K562 (cell line): Measurements from ENCODE around the gene PTGER2. TPM values are rescaled to one million over a fixed set of nuclear protein-coding genes. Genes with fewer than 3 reads are reported as not detected.

ENCODE experiments used
- ATAC-seq: fragments of 200-7000 bp; cut with Tn5 transposase; 3 replicates; pipeline ENCODE4 v1.9.1; 2020; ENCODE audit warnings: moderate library complexity
- BruUV-seq: library from RNA; stranded (reverse); fragments of 400-500 nt; replicated peaks from 2 replicates; lab custom pipeline; 2021; lab: Mats Ljungman, UMichigan
- CTCF ChIA-PET: fragments of 300-600 bp; formaldehyde crosslinking; extraction: SDS; loops from one replicate; lab custom pipeline; 2021; ENCODE audit warnings: low intra/inter-chr PET ratio; lab: Yijun Ruan, JAX
- POLR2A ChIA-PET: fragments of 300-600, 350-650 bp; sonication (Branson Sonifier 250); formaldehyde crosslinking; extraction: SDS; loops from one replicate; lab custom pipeline; 2021; ENCODE audit warnings: antibody characterized with exemption, inconsistent platforms; lab: Yijun Ruan, JAX
- DNase-seq, 4 experiments: peaks; one replicate each; pipeline versions ENCODE4 v3.0.0 to v3.0.0-alpha.2; 2011 to 2018; ENCODE audit warnings: low spot score in 3 of 4, mixed read lengths in 3 of 4; ENCODE audit errors: extremely low read depth in 1 of 4
- FAIRE-seq: peaks from 2 replicates; lab custom pipeline; 2011; peaks lifted over from hg19 to GRCh38; lab: Jason Lieb, UNC
- H2AFZ ChIP-seq: 2 replicates; pipeline ENCODE4 v1.6.0; 2011; ENCODE audit warnings: low read depth, low read length, control low read depth, inconsistent platforms
- H3K27ac ChIP-seq: fragments of 200-600 bp; 3 replicates; pipeline ENCODE4 v1.8.0; 2011; ENCODE audit warnings: low read depth, mild to moderate bottlenecking, control low read depth, inconsistent platforms, low read length, moderate library complexity, mixed read lengths; ENCODE audit errors: extremely low read depth
- H3K27me3 ChIP-seq, 2 experiments: fragments of 300-600 bp in 1 of 2; 2 replicates in 1 of 2; 3 replicates in 1 of 2; pipeline versions ENCODE4 v1.6.0 to v1.8.0; 2011; ENCODE audit warnings: inconsistent platforms in 2 of 2, low read length in 2 of 2, mild to moderate bottlenecking in 1 of 2, mixed read lengths in 1 of 2, moderate library complexity in 1 of 2; ENCODE audit not compliant: control insufficient read depth in 2 of 2, insufficient read depth in 2 of 2
- H3K36me3 ChIP-seq: fragments of 300-600 bp; 3 replicates; pipeline ENCODE4 v1.8.0; 2011; ENCODE audit warnings: mild to moderate bottlenecking, low read length, inconsistent platforms; ENCODE audit not compliant: control insufficient read depth, insufficient read depth
- H3K4me1 ChIP-seq, 2 experiments: fragments of 200-600 bp in 1 of 2; replicated peaks in 1 of 2; 2 replicates in 1 of 2; 3 replicates in 1 of 2; pipeline versions ENCODE4 v1.5.1 to v1.8.0; 2011; ENCODE audit warnings: inconsistent platforms in 2 of 2, low read length in 2 of 2, mild to moderate bottlenecking in 1 of 2, mixed read lengths in 1 of 2, moderate library complexity in 1 of 2; ENCODE audit not compliant: control insufficient read depth in 2 of 2, insufficient read depth in 2 of 2
- H3K4me2 ChIP-seq: 2 replicates; pipeline ENCODE4 v1.6.1; 2011; ENCODE audit warnings: low read length, control low read depth, inconsistent platforms, mixed read lengths; ENCODE audit not compliant: insufficient read depth
- H3K4me3 ChIP-seq: fragments of 200-600 bp; sonication (generic), shearing (Covaris generic); 2 replicates; pipeline ENCODE4 v1.5.1; 2016; ENCODE audit warnings: control low read depth, inconsistent platforms
- H3K79me2 ChIP-seq: fragments of 200-600 bp; 3 replicates; pipeline ENCODE4 v1.8.0; 2011; ENCODE audit warnings: low read length, inconsistent platforms; ENCODE audit not compliant: control insufficient read depth, insufficient read depth
- H3K9ac ChIP-seq, 2 experiments: 2 replicates each; pipeline versions ENCODE4 v1.6.0 to v1.6.1; 2011; ENCODE audit warnings: low read depth in 2 of 2, low read length in 2 of 2, control low read depth in 1 of 2, inconsistent platforms in 1 of 2, mild to moderate bottlenecking in 1 of 2, mixed read lengths in 1 of 2; ENCODE audit not compliant: insufficient read depth in 1 of 2
- H3K9me1 ChIP-seq: one replicate; pipeline ENCODE4 v1.6.0; 2011; ENCODE audit warnings: inconsistent platforms, mild to moderate bottlenecking, low read length, moderate library complexity; ENCODE audit not compliant: control insufficient read depth, insufficient read depth
- H3K9me3 ChIP-seq: replicated peaks from 2 replicates; pipeline ENCODE4 v1.5.1; 2011; ENCODE audit warnings: low read depth, low read length, inconsistent platforms; ENCODE audit not compliant: control insufficient read depth, insufficient read depth
- H4K20me1 ChIP-seq: replicated peaks from 2 replicates; pipeline ENCODE4 v1.6.1; 2011; ENCODE audit warnings: low read length, inconsistent platforms, mixed read lengths; ENCODE audit not compliant: control insufficient read depth, insufficient read depth
- BRD9 ChIP-seq: fragments of 450-650 bp; IDR thresholded peaks from 2 replicates; pipeline ENCODE4 v1.6.1; 2018; ENCODE audit warnings: low read depth; ENCODE audit not compliant: partially characterized antibody
- GABPB2 ChIP-seq: fragments of 250-450 bp; sonication (Bioruptor Pico); conservative IDR thresholded peaks from 2 replicates; pipeline ENCODE4 v1.5.1; 2021; ENCODE audit warnings: mild to moderate bottlenecking
- HNRNPK ChIP-seq: fragments of 200-400 bp; formaldehyde crosslinking; IDR thresholded peaks from one replicate; pipeline ENCODE4 v1.6.1; 2018; ENCODE audit warnings: mild to moderate bottlenecking, low read depth, low read length; ENCODE audit not compliant: poor library complexity, severe bottlenecking
- ILK ChIP-seq: fragments of 450-650 bp; IDR thresholded peaks from 2 replicates; pipeline ENCODE4 v1.6.1; 2016; ENCODE audit warnings: missing genetic modification characterization, low read depth, mild to moderate bottlenecking, missing compliant biosample characterization, moderate library complexity, borderline replicate concordance
- KAT8 ChIP-seq: fragments of 450-650 bp; IDR thresholded peaks from 2 replicates; pipeline ENCODE4 v1.6.1; 2016; ENCODE audit warnings: low read depth, mild to moderate bottlenecking
- MEF2A ChIP-seq: IDR thresholded peaks from 2 replicates; pipeline ENCODE4 v1.6.1; 2011; ENCODE audit warnings: low read depth, mild to moderate bottlenecking, low read length, moderate library complexity; ENCODE audit not compliant: control insufficient read depth
- NR2C1 ChIP-seq, 2 experiments: fragments of 450-650 bp; IDR thresholded peaks; 2 replicates each; pipeline ENCODE4 v1.6.1; 2017; ENCODE audit warnings: mild to moderate bottlenecking in 2 of 2, antibody characterized with exemption in 1 of 2, inconsistent platforms in 1 of 2, missing compliant biosample characterization in 1 of 2, missing genetic modification characterization in 1 of 2
- PML ChIP-seq: IDR thresholded peaks from 2 replicates; pipeline ENCODE4 v1.6.1; 2012; ENCODE audit warnings: low read length, inconsistent platforms
- THRAP3 ChIP-seq: fragments of 450-650 bp; IDR thresholded peaks from 2 replicates; pipeline ENCODE4 v1.6.1; 2016; ENCODE audit warnings: mild to moderate bottlenecking, inconsistent platforms, borderline replicate concordance
- ZBTB12 ChIP-seq: fragments of 250-450 bp; sonication (Bioruptor Pico); IDR thresholded peaks from 2 replicates; pipeline ENCODE4 v1.4.0; 2020
- ZBTB17 ChIP-seq: fragments of 450-650 bp; formaldehyde crosslinking; IDR thresholded peaks from 2 replicates; pipeline ENCODE4 v1.4.0; 2020; ENCODE audit warnings: mild to moderate bottlenecking
- ZBTB43 ChIP-seq: sonication (generic); formaldehyde crosslinking; IDR thresholded peaks from 2 replicates; pipeline ENCODE4 v1.8.0; 2023; ENCODE audit warnings: mild to moderate bottlenecking, missing genetic modification reagents
- ZNF140 ChIP-seq: fragments of 250-450 bp; sonication (Bioruptor Pico); IDR thresholded peaks from 2 replicates; pipeline ENCODE4 v1.8.0; 2021; ENCODE audit warnings: moderate library complexity, mild to moderate bottlenecking, inconsistent platforms
- WGBS: fragments of 100-300 bp; shearing (Covaris generic); methylation state at CpG from one replicate; pipeline ENCODE4 v1.1.6; 2016; ENCODE audit warnings: low coverage, mixed read lengths; ENCODE audit not compliant: insufficient coverage; ENCODE audit errors: missing lambda C conversion rate; 5-methylcytosine and 5-hydroxymethylcytosine counted together
- in situ Hi-C: fragments of 300-500 bp; cut with MboI; formaldehyde crosslinking; loops from 4 replicates; pipeline ENCODE4 v1.15.0; 2018; ENCODE audit warnings: inconsistent platforms, mixed read lengths
- intact Hi-C: fragments of 100-400 bp; cut with micrococcal nuclease; formaldehyde crosslinking; loops from 2 replicates; pipeline ENCODE4 v1.14.2; 2022
- polyA plus RNA-seq, 8 experiments: library from polyadenylated mRNA; depleted of rRNA in 4 of 8; stranded (reverse) in 5 of 8; unstranded in 3 of 8; fragments of >200 nt; fragmentation: Nextera tagmentation in 2 of 8; fragmentation: Illumina TruSeq in 1 of 8; extraction: Ambion mirVana in 2 of 8; extraction: Trizol in 1 of 8; gene quantifications; 2 replicates each; pipeline versions ENCODE4 v1.2.1 to v1.2.3, GENCODE V29; 2011 to 2014; ENCODE audit warnings: inconsistent platforms in 1 of 8, missing spikeins in 1 of 8
- total RNA-seq, 7 experiments: library from RNA; depleted of rRNA in 6 of 7; stranded (reverse); fragments of >200 nt in 6 of 7; fragmentation: Illumina TruSeq in 2 of 7; extraction: Trizol in 2 of 7; gene quantifications; 2 replicates each; pipeline versions ENCODE4 v1.2.1 to v1.2.3, GENCODE V29; 2011 to 2021; ENCODE audit warnings: low replicate concordance in 1 of 7
- TF ChIP-seq, protein P1 (sequence below): fragments of 450-650 bp; formaldehyde crosslinking; conservative IDR thresholded peaks from 2 replicates; pipeline ENCODE4 v1.4.0; 2022; ENCODE audit warnings: mild to moderate bottlenecking, missing genetic modification characterization
- TF ChIP-seq, protein P2 (sequence below): fragments of 250-450 bp; sonication (Bioruptor Pico); IDR thresholded peaks from 2 replicates; pipeline ENCODE4 v1.8.0; 2021; ENCODE audit warnings: mild to moderate bottlenecking, moderate library complexity
- TF ChIP-seq, protein P3 (sequence below): fragments of 250-450 bp; sonication (Bioruptor Pico); IDR thresholded peaks from 2 replicates; pipeline ENCODE4 v1.8.0; 2021; ENCODE audit warnings: moderate library complexity, mild to moderate bottlenecking, inconsistent platforms

The PTGER2 gene
- total and polyA plus RNA-seq, 9 of the 15 experiments (the other 6 are each of a cell fraction or from before 2014, with no cell fraction given), result not detected

DNA sequence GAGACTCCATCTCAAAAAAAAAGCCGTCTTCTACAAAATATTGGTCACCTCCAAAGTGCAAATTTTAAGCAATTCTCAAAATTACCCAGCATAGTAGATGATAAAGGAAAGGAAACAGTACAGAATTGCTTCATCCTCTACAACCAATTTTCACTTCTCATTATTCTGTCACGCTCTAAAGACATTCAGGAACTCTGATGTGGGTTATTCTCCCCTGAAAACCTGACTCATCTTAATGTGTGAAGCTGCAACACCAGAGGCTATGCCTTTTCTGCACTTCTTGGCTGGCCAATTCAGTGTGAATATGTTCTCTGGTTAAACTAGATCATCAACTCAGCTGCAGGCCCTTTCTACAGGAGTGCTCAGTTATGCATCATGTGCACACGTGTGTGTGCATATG, 11.0 kb downstream of the PTGER2 start:
- no peak for FAIRE-seq
- intact Hi-C loops, result no loop called here
- WGBS, result 0% methylated on average over 3 of the region's 3 CpGs

More for the DNA sequence above, 11.0 kb downstream of the PTGER2 start:
- no peaks in the 10 kb centered on the region for H3K36me3 ChIP-seq
- H3K4me1 ChIP-seq, result no peaks in the 10 kb centered on the region
- DNase-seq, result no peak
- no peaks in the 10 kb centered on the region for H3K9me3 ChIP-seq
- H3K9ac ChIP-seq, result no peak overlapping the region
- no TSS peak for BruUV-seq
- TF ChIP-seq, protein P1, sequence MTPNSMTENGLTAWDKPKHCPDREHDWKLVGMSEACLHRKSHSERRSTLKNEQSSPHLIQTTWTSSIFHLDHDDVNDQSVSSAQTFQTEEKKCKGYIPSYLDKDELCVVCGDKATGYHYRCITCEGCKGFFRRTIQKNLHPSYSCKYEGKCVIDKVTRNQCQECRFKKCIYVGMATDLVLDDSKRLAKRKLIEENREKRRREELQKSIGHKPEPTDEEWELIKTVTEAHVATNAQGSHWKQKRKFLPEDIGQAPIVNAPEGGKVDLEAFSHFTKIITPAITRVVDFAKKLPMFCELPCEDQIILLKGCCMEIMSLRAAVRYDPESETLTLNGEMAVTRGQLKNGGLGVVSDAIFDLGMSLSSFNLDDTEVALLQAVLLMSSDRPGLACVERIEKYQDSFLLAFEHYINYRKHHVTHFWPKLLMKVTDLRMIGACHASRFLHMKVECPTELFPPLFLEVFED (CRISPR knock-in tag), result no peak
- TF ChIP-seq THRAP3, result no peak
- no peak for TF ChIP-seq KAT8
- TF ChIP-seq ZBTB17, result no peak
- TF ChIP-seq, protein P2, sequence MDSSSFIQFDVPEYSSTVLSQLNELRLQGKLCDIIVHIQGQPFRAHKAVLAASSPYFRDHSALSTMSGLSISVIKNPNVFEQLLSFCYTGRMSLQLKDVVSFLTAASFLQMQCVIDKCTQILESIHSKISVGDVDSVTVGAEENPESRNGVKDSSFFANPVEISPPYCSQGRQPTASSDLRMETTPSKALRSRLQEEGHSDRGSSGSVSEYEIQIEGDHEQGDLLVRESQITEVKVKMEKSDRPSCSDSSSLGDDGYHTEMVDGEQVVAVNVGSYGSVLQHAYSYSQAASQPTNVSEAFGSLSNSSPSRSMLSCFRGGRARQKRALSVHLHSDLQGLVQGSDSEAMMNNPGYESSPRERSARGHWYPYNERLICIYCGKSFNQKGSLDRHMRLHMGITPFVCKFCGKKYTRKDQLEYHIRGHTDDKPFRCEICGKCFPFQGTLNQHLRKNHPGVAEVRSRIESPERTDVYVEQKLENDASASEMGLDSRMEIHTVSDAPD, result no peak
- TF ChIP-seq ILK, result no peak
- TF ChIP-seq PML, result no peak
- TF ChIP-seq HNRNPK, result no peak
- TF ChIP-seq, protein P3, sequence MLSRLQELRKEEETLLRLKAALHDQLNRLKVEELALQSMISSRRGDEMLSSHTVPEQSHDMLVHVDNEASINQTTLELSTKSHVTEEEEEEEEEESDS (CRISPR knock-in tag), result no peak
- no peak for TF ChIP-seq MEF2A
- no peak for TF ChIP-seq ZBTB43 (CRISPR knock-in tag)
- TF ChIP-seq GABPB2, result no peak
- no peak for TF ChIP-seq BRD9
- TF ChIP-seq ZBTB12 (CRISPR knock-in tag), result no peak
- TF ChIP-seq ZNF140 (CRISPR knock-in tag), result no peak
- no peak for TF ChIP-seq NR2C1 (IDR thresholded peaks at IDR 0.05)
- no peak for TF ChIP-seq NR2C1 (tag; IDR thresholded peaks at IDR 0.05)
- ChIA-PET POLR2A (no interaction called here), CTCF (no interaction called here)
- H3K9me1 ChIP-seq, result no peaks in the 10 kb centered on the region
- no peak for ATAC-seq
- no peak overlapping the region for H3K4me2 ChIP-seq
- H4K20me1 ChIP-seq, result no peaks in the 10 kb centered on the region
- no peak overlapping the region for H3K4me3 ChIP-seq
- H2AFZ ChIP-seq, result no peak overlapping the region
- no peaks in the 10 kb centered on the region for H3K27me3 ChIP-seq
- H3K79me2 ChIP-seq, result no peaks in the 10 kb centered on the region
- in situ Hi-C loops, result no loop called here
- H3K27ac ChIP-seq, result no peak overlapping the region
